Measurements from ENCODE around the gene TRIM34.

DNA sequence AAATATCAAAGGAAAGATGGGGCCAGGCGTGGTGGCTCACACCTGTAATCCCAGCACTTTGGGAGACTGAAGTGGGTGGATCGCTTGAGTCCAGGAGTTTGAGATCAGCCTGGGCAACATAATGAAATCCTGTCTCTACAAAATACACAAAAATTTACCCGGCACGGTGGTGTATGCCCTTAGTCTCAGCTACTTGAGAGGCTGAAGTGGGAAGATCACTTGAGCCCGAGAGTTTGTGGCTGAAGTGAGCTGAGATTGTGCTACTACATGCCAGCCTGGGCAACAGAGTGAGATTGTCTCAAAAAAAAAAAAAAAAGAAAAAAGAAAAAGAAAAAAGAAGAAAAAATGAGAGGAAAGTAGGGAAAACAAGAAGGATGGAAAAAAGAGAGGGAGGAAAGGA lies 32.2 kb upstream of the TRIM34 start:
- TF ChIP-seq, protein P1, sequence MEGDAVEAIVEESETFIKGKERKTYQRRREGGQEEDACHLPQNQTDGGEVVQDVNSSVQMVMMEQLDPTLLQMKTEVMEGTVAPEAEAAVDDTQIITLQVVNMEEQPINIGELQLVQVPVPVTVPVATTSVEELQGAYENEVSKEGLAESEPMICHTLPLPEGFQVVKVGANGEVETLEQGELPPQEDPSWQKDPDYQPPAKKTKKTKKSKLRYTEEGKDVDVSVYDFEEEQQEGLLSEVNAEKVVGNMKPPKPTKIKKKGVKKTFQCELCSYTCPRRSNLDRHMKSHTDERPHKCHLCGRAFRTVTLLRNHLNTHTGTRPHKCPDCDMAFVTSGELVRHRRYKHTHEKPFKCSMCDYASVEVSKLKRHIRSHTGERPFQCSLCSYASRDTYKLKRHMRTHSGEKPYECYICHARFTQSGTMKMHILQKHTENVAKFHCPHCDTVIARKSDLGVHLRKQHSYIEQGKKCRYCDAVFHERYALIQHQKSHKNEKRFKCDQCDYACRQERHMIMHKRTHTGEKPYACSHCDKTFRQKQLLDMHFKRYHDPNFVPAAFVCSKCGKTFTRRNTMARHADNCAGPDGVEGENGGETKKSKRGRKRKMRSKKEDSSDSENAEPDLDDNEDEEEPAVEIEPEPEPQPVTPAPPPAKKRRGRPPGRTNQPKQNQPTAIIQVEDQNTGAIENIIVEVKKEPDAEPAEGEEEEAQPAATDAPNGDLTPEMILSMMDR (IDR thresholded peaks at IDR 0.05), result no peak
- TF ChIP-seq POLR2A (IDR thresholded peaks at IDR 0.05), result no peak

All from thyroid gland (tissue), 4 donors.